GM19043 (cell line): Measurements from ENCODE around the gene TAS2R42.

Source experiments
- ATAC-seq: cut with Tn5 transposase; IDR thresholded peaks from one replicate; pipeline ENCODE4 v1.9.1; 2021; ENCODE audit warnings: low read depth; ENCODE audit not compliant: unreplicated experiment

The TAS2R42 gene

GRCh38 chr12:11186837-11187236 lies at the start of gene TAS2R42:
Gene TAS2R42 (minus strand): TSS chr12:11186937. CDS start chr12:11186937, 0 bp downstream.
- ATAC-seq, result no peak

GRCh38 chr12:11233532-11233931 lies 46.8 kb upstream of the TAS2R42 start:
- ATAC-seq, result no peak

- peak; percentile 59 for ATAC-seq
Observed at GRCh38 chr12:11228296-11228879, 41.7 kb upstream of the TAS2R42 start.

GRCh38 chr12:11227373-11227772 lies 40.6 kb upstream of the TAS2R42 start:
- ATAC-seq, result no peak

GRCh38 chr12:11209113-11209512 lies 22.4 kb upstream of the TAS2R42 start:
- ATAC-seq, result no peak

- ATAC-seq, result no peak
Observed at GRCh38 chr12:11204173-11204572, 17.4 kb upstream of the TAS2R42 start.

- ATAC-seq, result no peak
Observed at GRCh38 chr12:11202811-11203210, 16.1 kb upstream of the TAS2R42 start.

- ATAC-seq, result no peak
Observed at GRCh38 chr12:11183011-11183410, 3.7 kb downstream of the TAS2R42 start.

- ATAC-seq, result no peak
Observed at GRCh38 chr12:11182529-11182928, 4.2 kb downstream of the TAS2R42 start.

- no peak for ATAC-seq
Observed at GRCh38 chr12:11178250-11178649, 8.5 kb downstream of the TAS2R42 start.

- no peak for ATAC-seq
Observed at GRCh38 chr12:11174022-11174421, 12.7 kb downstream of the TAS2R42 start.

GRCh38 chr12:11171969-11172675 lies 14.6 kb downstream of the TAS2R42 start:
- ATAC-seq, result no peak

- peak; percentile 95 for ATAC-seq
Observed at GRCh38 chr12:11171145-11171968, 15.4 kb downstream of the TAS2R42 start, which contains the start of gene SMIM10L1. Gene SMIM10L1 (plus strand): TSS chr12:11171194. CDS start chr12:11171357, 163 bp downstream.

- no peak for ATAC-seq
Observed at GRCh38 chr12:11170810-11171144, 16.0 kb downstream of the TAS2R42 start.

- ATAC-seq, result no peak
Observed at GRCh38 chr12:11166300-11166699, 20.4 kb downstream of the TAS2R42 start.

- no peak for ATAC-seq
Observed at GRCh38 chr12:11164384-11164783, 22.4 kb downstream of the TAS2R42 start.

- ATAC-seq, result no peak
Observed at GRCh38 chr12:11162502-11162901, 24.2 kb downstream of the TAS2R42 start.

GRCh38 chr12:11158885-11159444 lies 27.8 kb downstream of the TAS2R42 start:
- no peak for ATAC-seq

- no peak for ATAC-seq
Observed at GRCh38 chr12:11154400-11154925, 32.3 kb downstream of the TAS2R42 start.

- ATAC-seq, result no peak
Observed at GRCh38 chr12:11152725-11153124, 34.0 kb downstream of the TAS2R42 start.

GRCh38 chr12:11150832-11151231 lies 35.9 kb downstream of the TAS2R42 start:
- ATAC-seq, result no peak
